Activated B cell treated with CpG ODN at 0.5 μM for 24 hours (primary cell): ENCODE data around the gene STEAP1B. TPM values are rescaled to one million over a fixed set of nuclear protein-coding genes. Genes with fewer than 3 reads are reported as not detected.

Experiments used
- ATAC-seq: fragments of 200-7000 bp; cut with Tn5 transposase; one replicate; pipeline ENCODE4 v1.10.0; 2021; ENCODE audit warnings: low read depth, mild to moderate bottlenecking, moderate library complexity
- CTCF ChIA-PET: fragments of 350-600 bp; sonication (Branson Sonifier 250); formaldehyde crosslinking; loops from one replicate; lab custom pipeline; 2021; ENCODE audit warnings: antibody characterized with exemption; lab: Charles Lee
- POLR2A ChIA-PET: fragments of 350-600 bp; sonication (Branson Sonifier 250); formaldehyde crosslinking; loops from one replicate; lab custom pipeline; 2021; ENCODE audit warnings: antibody characterized with exemption; lab: Charles Lee
- DNase-seq: peaks from one replicate; pipeline ENCODE4 v3.0.0; 2022
- H3K27ac Mint-ChIP-seq: one replicate; pipeline ENCODE4 v1.8.0; 2020; ENCODE audit warnings: mixed read lengths
- H3K27me3 Mint-ChIP-seq: one replicate; pipeline ENCODE4 v1.8.0; 2021; ENCODE audit warnings: mixed read lengths
- H3K36me3 Mint-ChIP-seq: one replicate; pipeline ENCODE4 v1.8.0; 2021; ENCODE audit warnings: low read depth, mixed read lengths
- H3K4me1 Mint-ChIP-seq: one replicate; pipeline ENCODE4 v1.8.0; 2021; ENCODE audit warnings: mixed read lengths
- H3K4me3 Mint-ChIP-seq: one replicate; pipeline ENCODE4 v1.8.0; 2020; ENCODE audit warnings: mild to moderate bottlenecking, mixed read lengths
- H3K9me3 Mint-ChIP-seq: one replicate; pipeline ENCODE4 v1.8.0; 2020; ENCODE audit warnings: mixed read lengths
- CTCF ChIP-seq: fragments of 200-600 bp; IDR thresholded peaks from one replicate; pipeline ENCODE4 v1.8.0; 2022; ENCODE audit warnings: antibody characterized with exemption, mild to moderate bottlenecking
- intact Hi-C: fragments of 100-400 bp; cut with micrococcal nuclease; formaldehyde crosslinking; loops from one replicate; pipeline ENCODE4 v1.15.1; 2024
- total RNA-seq: library from RNA; stranded (reverse); gene quantifications from 2 replicates; pipeline ENCODE4 v1.2.3, GENCODE V29; 2022

Gene STEAP1B
- total RNA-seq, 1 donor from 2014 or later: 117 TPM

DNA sequence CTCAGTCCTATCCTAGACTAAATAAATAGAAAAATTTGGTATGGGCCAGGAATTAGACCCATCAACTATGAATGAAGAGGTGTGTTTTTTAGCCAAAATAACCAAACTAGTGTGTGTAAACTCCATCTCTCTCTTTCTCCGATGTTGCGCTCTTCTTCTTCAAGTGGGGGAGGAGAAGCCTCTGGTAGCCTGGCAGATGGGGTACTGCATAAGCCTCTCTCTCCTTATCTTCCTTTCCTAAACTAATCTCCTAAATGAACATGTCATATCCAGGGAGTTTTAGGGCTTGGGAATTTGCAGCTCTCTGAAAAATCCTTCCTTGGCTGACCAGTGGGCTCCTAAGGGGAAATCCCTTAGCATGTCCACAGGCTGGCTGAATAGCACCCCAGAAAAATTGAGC, 86.8 kb downstream of the STEAP1B start:
- no peak for ATAC-seq
- no peaks in the 10 kb centered on the region for H3K36me3 Mint-ChIP-seq
- POLR2A ChIA-PET: no interaction called here
- no peaks in the 10 kb centered on the region for H3K9me3 Mint-ChIP-seq
- H3K4me3 Mint-ChIP-seq: no peak overlapping the region
- no peak for TF ChIP-seq CTCF
- DNase-seq: no peak
- no peak overlapping the region for H3K27ac Mint-ChIP-seq
- CTCF ChIA-PET: no interaction called here
- intact Hi-C loops: no loop called here
- H3K4me1 Mint-ChIP-seq: no peaks in the 10 kb centered on the region
- no peaks in the 10 kb centered on the region for H3K27me3 Mint-ChIP-seq

DNA sequence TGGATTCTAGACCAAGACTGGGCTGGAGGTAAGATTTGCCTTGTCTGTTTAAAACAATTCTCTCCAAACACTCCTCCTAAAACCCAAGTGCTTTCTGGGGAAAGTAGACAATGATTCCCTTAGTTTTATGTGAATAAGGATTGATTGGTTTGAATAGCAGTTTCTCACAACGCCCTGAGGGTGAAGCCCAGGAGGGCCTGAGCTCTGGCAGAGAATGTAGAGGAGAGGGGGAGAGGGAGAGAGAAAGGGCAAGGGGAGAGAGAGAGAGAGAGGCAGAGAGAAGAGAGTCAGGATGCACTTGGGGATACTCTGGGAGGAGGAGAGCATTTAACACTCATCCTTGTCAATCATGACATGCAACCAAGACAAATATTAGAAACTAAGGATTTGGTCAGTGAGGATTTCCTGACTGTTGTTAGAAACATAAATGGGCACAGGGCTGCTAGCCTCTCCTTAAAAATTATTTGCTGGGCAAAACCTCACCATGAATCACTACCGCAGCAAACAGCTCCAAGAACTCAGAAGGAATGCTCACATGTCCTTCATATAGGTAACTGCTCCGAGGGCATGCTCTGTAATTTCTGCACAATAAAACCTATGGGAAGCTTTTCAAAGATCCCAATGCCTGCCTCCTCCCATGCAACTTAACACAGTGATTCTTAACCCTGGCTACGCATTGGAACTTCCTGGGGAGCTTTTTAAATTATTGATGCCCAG, 87.9 kb downstream of the STEAP1B start:
- no peak for TF ChIP-seq CTCF
- H3K4me1 Mint-ChIP-seq: no peaks in the 10 kb centered on the region
- ATAC-seq: no peak
- no peaks in the 10 kb centered on the region for H3K9me3 Mint-ChIP-seq
- H3K27me3 Mint-ChIP-seq: no peaks in the 10 kb centered on the region
- intact Hi-C loops: no loop called here
- H3K36me3 Mint-ChIP-seq: no peaks in the 10 kb centered on the region
- no peak overlapping the region for H3K4me3 Mint-ChIP-seq
- no peak for DNase-seq
- CTCF ChIA-PET: no interaction called here
- H3K27ac Mint-ChIP-seq: no peak overlapping the region
- POLR2A ChIA-PET: no interaction called here

DNA sequence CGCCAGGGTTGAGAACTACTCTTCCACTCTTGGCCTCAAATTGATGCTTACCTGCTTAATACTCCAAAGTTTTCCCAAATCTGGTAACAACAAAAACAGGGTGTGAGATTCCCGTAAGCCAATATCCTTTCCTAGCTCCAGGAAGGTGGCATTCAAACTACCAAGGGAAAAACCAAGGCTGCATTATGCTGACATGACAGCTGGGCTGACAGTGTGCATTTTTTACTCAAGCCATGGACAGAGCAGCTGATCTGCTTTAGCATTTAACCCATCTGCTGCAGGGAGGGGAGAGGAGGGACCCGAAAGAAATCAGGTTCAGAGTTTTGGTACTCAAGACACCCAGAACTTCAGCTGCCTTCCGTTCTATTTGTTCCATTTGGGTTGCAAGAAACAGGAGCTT, 93.3 kb downstream of the STEAP1B start:
- Mint-ChIP-seq H3K4me1 (peaks cover 13% of the 10 kb centered on the region), H3K27ac (no peak overlapping the region), H3K9me3 (peaks cover 2% of the 10 kb centered on the region), H3K27me3 (no peaks in the 10 kb centered on the region), H3K4me3 (no peak overlapping the region), H3K36me3 (no peaks in the 10 kb centered on the region)
- POLR2A ChIA-PET: no interaction called here
- intact Hi-C loops: no loop called here
- ATAC-seq (no peak), DNase-seq (no peak)
- CTCF ChIA-PET: no interaction called here
- TF ChIP-seq CTCF: no peak

GRCh38 chr7:22404421-22405023, 95.5 kb downstream of the STEAP1B start:
- DNase-seq (no peak), ATAC-seq (no peak)
- Mint-ChIP-seq H3K4me1 (peaks cover 19% of the 10 kb centered on the region), H3K36me3 (no peaks in the 10 kb centered on the region), H3K9me3 (peaks cover 2% of the 10 kb centered on the region), H3K4me3 (no peak overlapping the region), H3K27me3 (no peaks in the 10 kb centered on the region), H3K27ac (no peak overlapping the region)
- TF ChIP-seq CTCF: no peak
- CTCF ChIA-PET: no interaction called here
- POLR2A ChIA-PET: no interaction called here
- intact Hi-C loops: no loop called here

- no peak for TF ChIP-seq CTCF
- no peak for DNase-seq
- no peaks in the 10 kb centered on the region for H3K36me3 Mint-ChIP-seq
- ATAC-seq: no peak
- H3K4me3 Mint-ChIP-seq: no peak overlapping the region
- intact Hi-C loops: no loop called here
- H3K27ac Mint-ChIP-seq: no peak overlapping the region
- H3K27me3 Mint-ChIP-seq: no peaks in the 10 kb centered on the region
- ChIA-PET POLR2A (no interaction called here), CTCF (no interaction called here)
- H3K9me3 Mint-ChIP-seq: peaks cover 2% of the 10 kb centered on the region
- peaks cover 19% of the 10 kb centered on the region for H3K4me1 Mint-ChIP-seq
Measured at GRCh38 chr7:22403344-22403743, 96.6 kb downstream of the STEAP1B start.
